NCI-H345 treated with DMSO at 0.1 percent for 48 hours (cell line): ENCODE data around the gene SLC46A3.
"Not testable (repeated sequence)": the region's sequence is repeated elsewhere in the genome, so short reads cannot be mapped to it uniquely, and the experiment has no call there.

Experiments used
- DNase-seq: peaks from one replicate; lab custom pipeline; 2025; ENCODE audit not compliant: unreplicated experiment; lab: John Stamatoyannopoulos, UW

The SLC46A3 gene

DNA sequence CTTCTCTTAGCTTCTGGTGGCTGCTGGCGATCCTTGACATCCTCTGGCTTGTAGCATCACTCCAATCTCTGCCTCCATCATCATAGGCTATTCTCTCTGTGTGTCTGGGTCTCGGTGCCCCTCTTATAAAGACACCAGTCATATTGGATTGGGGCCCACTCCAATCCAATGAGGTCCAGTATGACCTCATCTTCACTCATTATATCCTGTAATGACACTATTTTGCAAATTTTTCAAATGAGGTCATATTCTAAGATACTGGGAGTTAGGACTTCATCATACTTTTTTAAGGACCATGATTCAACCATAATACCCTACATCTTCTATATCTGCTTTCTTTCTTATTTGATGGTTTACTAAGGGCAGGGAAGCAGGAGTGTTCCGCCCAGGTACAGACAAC lies 12.0 kb upstream of the SLC46A3 start:
- DNase-seq, result no peak

DNA sequence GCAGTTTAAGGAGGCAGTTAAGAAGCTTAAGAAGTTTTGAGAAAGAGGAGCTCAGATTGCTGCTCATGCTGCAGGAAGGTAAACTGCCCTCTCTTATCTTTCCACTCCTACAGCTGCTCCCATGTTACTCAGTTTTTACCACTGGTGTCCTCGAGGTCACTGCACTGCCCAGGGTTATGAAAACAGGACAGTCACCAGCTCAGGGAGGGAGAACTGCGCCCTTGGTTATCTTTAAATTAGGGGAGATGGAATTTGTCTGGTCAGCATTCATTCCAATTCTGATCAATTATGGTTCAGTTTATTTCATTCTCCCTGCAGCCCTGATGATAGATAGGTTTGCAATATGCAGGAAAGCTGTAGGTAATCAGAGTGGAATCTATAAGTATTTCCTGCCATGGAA lies 10.8 kb upstream of the SLC46A3 start:
- DNase-seq, result no peak

DNA sequence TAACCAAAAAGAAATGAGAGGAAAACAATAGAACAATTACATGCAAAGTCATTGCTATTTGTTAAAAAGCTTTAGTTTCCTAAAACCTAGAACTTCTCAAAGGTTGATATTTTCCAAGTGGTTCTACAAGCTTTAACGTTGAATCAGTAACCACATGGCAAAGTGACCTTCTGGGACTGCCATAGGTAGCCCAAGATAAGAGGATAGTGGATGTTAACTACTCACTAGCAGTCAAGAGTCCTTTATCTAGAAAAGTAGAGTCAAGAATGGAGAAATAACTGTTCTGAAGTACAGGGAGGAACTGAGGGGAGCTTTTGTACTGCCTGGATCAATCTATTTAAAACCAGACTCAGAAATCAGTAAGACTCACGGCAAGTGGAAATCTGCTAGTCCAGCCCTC lies 9.9 kb upstream of the SLC46A3 start:
- DNase-seq, result no peak

DNA sequence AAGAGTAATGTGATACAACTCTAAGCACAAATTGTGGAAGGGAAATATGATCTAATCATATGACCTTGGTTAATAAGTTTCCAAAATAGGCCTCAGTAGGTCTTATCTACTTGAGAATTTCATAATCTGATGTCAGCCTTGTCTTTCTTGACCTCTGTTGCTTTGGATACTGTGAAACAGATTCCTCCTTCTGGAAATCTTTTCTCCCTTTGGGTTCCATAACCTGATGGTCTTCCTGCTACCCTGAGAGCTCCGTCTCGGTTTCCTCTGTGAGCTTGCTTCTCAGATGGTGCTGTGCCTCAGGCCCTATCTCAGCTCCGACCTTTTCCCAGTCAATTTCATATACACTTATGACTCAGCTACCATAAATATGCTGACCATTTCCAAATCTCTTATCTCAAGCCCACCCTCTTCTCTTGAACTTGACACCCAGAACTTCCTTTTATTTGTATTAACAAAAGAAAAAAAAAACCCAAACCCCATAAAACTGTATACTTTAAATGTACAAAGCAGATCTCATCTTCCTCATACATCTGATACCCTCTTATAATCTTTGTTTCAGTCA lies 6.4 kb upstream of the SLC46A3 start:
- DNase-seq, result no peak

DNA sequence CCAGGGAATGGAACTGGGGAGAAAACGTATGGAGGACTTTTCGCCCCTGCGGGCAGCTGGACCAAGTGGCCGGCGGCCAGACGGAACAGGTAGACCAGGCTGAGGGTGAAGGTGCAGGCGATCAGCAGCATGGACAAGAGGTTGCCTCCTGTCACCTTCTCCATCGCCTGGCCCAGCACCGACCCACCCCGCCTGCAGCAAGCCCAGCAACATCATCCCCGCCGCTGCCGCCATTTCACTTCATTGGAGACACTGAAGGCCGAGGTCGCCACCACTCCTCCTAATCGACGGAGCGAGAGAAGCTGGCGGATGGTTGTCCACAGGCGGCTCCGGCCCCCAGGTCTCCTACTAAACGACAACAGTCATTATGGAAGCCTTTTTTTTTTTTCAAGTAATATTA lies 5.0 kb upstream of the SLC46A3 start:
- DNase-seq, result no peak

DNA sequence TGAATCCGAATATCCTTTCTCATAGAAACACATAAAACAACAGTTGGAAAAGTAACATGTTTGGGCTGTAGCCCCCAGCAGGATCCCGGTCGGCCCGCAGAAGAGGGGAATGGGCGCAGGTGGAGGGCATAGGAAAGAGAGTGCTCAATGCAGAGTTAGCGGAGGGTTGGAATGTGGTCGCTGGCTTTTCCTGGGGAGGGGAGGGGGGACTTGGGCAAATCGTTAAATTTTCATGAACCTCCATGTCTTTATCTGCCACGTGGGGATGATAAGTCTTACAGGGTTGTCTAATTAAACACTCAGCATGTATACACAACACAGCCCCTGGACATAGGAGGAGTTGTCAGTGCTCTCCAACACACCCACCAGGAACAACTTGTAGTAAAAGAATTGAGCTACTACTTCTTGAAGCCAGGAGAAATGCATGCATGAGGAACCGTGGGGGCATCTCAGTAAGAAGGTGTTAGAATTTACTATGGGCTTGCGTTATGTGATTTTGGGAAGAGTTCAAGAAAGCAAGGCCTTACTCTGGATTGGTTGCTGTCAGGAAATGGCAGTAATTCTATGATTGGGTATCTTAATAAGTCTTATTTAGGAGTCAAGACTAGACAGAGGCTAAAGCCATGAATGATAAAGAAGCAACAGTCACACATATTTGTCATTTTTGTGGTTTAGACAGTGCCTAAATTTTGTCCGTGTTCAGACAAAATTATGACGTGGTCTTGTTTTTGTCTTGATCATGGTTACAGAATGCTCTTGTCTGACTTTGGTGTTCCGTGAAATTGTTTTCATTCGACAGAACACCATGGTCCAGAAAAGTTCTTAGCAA lies 671 bp upstream of the SLC46A3 start:
- DNase-seq, result no peak

DNA sequence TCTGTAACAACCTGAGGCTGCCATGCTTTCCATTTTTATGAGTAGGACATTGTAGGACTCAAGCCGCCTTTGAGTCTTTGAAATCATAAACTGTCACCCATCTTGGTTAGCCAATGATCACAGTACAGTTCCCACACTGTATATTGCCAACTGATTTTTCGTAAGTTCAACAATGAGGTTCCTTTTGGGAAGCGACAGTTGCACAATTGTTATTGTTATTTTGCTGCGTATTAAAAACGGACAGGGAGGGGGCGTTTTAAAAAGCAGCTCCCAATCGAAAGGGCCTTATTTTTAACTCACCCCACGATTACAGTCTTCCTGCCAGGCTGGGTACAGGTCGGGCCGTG lies 601 bp downstream of the SLC46A3 start:
- no peak for DNase-seq

DNA sequence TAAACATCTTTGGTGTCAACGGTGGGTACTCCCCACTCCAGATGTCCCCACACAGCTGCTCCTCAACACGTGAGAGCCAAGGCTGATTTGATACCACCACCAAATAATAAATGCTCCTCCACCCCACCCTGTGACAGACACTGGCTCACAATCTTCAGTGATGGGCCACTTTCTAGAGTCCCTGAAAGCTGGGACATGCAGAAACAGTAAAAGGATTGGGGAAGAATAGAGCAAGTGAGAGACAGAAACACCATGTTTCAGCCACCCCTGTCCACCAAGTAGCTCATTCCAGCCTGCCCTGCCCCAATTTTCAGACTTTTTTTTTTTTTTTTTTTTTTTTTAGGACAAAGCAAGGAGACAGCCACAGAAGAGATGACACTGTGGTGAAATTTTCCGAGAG lies 1.6 kb downstream of the SLC46A3 start:
- no peak for DNase-seq

DNA sequence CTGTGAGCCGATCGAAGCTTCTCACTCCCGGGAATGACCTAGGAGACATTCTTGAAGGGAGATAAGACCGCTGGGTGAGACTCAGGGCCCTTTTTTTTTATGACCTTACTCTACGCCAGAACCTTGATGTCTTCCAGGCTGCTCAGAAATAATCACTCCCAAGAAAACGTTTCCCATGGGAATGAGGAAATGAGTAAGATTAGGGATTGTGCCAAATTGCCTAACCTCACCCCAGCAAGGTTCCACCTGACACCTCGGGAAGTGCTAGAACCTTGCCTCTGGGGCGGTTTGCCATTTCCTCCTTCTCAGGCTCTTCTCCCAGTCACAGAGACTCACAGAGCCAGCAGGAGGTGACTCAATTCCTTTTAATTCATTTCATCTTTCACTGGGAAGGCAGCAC lies 2.3 kb downstream of the SLC46A3 start:
- no peak for DNase-seq

DNA sequence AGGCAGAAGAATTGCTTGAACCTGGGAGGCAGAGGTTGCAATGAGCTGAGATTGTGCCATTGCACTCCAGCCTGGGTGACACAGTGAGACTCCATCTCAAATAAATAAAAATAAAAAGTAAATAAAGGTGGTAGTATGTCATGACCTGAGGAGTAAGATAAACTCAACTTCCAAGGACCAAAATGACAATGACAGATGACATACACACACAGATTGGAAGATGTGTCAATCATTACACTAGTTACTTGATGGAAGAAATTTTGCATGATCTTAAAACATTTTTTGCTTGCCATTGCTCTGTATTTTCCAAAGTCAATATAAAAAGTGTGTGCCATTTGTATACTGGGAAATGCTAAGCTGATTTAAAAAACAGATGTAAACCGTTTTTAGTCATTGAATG lies 4.1 kb downstream of the SLC46A3 start:
- DNase-seq, result no peak

DNA sequence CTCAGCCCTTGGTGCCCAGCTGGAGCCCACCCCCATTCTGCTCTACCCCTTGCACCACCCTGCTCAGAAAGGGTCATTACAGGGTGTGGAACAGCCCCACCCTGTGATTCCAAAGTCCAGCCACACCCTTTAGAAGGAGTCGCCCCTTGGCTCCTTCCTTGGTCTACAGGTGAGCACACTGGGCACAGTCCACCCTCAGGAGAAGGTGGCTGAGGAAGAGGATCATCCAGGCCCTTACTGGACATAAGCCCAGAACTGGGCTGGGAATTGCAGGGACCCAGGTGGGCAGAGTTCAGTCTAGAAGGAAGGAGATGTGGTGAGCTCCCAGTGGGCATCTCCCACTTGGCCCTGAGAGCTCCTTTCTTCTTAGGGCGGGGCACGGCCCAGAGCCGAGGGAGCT lies 8.6 kb downstream of the SLC46A3 start:
- DNase-seq, result no peak

DNA sequence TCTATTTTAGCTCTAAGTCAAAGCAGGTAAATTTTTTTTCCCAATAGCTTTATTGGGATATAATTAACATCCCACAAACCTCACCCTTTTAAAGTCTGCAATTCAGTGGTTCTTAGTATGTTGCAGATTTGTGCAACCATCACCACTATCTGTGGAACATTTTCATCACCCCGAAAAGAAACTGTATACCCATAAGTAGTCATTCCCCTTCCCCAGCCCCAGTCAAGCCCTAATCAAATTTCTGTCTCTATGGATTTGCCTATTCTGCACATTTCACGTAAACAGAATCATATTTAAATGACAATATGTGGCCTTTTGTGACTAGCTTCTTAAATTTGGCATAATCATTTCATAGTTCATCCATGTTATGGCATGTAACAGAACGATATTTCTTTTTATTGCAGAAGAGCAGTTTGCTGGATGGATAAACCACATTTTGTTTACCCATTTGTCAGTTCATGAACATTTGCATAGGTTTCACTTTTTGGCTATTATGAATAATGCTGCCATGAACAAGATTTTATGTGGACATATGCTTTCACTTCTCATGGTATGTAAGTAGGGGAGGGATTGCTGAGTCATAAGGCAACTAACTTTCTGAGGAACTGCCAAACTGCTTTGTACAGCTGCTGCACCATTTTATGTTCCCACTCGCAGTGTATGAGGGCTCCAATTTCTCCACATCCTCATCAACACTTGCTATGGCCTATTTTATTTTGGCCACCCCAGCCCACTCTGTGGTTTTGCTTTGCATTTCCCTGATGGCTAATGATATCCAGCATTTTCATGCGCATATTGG lies 10.9 kb downstream of the SLC46A3 start:
- DNase-seq, result no peak

DNA sequence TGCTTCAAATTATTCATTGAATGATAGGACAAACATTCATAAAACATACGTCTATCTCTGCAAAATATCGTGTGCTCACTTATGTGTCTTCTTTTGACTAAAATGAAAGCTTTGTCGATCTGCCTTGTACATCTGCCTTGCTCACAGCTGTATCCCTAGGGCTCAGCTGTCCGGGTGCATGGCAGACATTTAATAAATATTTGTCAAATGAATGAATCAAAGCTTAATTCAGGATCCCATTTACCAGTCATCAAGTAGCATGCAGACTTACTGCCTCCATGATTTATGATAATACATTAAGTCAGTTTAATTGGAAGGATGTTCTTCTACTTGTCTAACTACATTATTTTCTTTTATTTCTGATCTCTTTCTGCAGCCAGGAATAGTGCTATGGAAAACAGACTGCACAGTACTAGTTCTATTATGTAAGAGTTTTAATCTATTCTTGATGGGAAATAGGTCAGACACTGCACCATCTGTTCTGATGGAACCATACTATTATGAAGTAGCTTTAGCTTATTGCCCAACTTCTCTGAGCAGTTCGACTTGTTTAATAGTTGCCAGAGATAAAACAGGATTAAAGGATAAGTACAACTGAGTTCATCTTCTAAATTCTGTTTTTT lies 13.2 kb downstream of the SLC46A3 start:
- no peak for DNase-seq

DNA sequence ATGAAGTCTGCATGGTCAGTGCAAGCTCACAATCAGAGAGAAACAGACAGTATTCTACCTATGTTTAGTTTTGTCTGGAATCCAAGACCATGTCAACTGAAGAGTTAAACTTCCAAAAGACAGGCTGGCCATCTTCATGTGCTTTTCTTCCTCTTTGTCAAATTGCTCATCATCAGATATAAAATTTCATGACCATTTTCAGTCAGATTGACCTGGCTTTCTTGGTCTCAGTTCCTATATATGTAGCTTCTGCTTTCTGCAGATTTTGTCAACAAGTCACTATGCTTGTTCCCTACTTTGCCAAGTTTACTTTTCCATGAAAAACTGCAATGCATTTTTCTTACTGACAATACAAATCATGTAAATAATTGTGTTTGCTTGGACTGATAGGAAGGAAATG lies 13.9 kb downstream of the SLC46A3 start:
- DNase-seq, result no peak

DNA sequence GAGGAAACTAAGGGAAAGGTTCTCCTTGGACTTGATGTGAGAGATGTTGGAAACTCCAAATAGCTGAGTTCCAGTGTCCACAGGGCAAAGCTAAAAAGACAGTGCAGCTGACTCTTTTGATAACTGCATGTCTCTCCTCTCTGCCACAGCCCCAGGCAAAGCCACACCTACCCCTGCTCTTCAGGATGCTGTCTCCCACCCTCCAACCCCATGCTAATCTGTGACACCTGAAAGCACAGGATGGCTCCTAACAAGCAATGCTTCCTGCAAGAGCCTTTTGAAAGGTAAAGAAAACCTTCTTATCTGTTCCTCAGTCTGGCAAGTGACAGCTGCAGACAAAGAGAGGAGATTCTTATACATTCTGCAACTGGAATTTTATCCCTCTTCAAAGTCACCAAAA lies 14.5 kb downstream of the SLC46A3 start:
- no peak for DNase-seq

DNA sequence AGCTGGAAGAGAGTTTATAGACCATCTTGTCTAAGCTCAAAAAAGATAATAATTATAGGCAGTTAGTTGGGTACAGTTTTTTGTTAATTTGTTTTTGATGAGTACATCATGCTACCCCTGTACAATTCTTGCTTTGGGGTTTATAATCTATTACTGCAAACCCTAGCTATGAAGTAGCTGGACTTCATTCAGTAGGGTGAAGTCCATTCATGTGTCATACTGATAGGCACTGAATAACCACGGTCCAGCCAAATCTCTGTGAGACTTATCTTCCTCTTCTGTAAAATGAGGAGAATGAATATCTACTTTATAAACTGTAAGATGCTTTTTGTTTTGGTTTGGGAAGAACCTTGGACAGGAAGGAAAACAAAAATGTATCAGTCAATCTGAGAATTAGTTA lies 19.5 kb downstream of the SLC46A3 start:
- DNase-seq, result no peak

DNA sequence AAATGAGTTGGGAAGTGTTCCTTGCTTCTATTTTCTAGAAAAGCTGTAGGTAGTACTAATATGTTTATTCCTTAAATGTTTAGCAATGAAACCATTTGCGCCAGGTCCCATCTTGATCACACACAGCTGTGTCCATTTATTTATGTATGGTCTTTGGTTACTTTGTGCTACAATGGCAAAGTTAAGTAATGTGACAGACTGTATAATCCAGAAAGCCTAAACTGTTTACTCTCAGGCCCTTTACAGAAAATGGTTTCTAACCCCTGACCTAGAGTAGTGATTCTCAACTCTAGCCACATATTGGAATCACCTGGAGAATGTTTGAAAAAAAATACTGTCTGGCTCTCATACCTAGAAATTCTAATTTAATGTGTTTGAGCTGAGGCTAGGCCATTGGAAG lies 21.3 kb downstream of the SLC46A3 start:
- no peak for DNase-seq

DNA sequence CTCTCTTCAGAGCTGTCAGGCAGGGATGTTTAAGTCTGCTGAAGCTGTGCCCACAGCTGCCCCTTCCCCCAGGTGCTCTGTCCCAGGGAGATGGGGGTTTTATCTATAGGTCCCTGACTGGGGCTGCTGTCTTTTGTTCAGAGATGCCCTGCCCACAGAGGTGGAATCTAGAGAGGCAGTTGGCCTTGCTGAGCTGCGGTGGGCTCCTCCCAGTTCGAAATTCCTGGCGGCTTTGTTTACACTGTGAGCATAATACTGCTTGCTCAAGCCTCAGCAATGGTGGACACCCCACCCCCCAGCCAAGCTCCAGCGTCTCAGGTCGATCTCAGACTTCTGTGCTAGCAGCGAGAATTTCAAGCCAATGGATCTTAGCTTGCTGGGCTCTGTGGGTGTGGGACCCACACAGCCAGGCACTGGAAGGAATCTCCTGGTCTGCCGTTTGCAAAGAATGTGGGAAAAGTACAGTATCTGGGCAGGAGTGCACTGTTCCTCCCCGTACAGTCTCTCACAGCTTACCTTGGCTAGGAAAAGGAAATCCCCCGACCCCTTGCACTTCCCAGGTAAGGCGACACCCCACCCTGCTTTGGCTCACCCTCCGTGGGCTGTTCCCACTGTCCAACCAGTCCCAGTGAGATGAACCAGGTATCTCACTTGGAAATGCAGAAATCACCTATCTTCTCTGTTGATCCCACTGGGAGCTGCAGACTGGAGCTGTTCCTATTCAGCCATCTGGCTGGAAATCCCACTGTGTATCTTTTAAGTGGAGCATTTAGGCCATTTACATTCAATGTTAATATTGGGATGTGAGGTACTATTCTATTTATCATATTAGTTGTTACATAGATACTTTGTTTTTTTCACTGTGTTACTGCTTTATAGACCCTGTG lies 24.9 kb downstream of the SLC46A3 start:
- not testable (repeated sequence) for DNase-seq

DNA sequence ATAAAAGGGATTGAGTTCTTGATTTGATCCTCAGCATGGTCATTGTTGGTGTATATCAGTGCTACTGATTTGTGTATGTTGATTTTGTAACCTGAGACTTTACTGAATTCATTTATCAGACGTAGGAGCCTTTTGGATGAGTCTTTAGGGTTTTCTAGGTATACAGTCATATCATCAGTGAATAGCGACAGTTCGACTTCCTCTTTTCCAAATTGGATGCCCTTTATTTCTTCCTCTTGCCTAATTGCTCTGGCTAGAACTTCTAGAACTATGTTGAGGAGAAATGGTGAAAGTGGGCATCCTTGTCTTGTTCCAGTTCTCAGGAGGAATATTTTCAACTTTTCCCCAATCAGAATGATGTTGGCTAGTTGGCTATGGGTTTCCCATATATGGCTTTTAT lies 32.9 kb downstream of the SLC46A3 start:
- DNase-seq, result no peak

DNA sequence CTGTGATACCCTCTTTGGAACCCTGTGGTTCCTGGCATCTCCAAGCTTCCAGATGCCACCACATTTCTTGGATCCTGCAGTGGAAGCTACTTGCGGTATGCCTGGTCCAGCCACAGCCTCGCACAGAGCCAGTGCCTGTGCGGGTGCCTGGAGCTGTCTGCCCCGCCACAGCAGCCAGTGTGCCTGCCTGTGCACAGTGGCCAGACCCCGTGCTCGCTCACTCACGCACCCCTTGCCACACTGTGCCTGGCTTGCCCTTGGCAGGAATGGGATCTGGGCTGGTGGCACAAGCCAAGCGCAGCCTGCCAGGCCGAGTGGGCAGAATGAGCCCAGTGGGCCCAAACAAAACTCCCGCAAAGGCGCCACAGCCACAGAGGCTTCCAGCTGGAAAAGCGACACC lies 33.7 kb downstream of the SLC46A3 start:
- no peak for DNase-seq

DNA sequence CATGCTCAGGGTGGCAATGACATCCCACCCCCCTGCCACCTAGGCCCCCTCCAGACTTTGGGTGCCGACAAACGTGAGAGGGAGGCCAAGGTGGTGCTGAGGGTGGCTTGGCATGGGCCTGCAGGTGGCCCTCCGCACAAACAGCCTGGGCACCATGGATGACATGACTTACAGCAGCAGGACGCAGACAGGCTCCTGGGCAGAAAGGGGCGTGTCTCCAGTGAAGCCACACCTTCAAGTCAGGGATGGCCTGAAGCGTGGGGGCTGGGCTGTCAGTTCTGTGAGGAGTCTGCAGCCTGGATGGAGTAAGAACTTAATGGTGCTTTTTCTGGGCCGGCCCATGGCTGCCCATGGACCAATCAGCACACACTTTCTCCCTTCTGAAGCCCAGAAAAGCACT lies 34.5 kb downstream of the SLC46A3 start:
- DNase-seq, result no peak
